Cardiac septum (tissue), 1 donor: ENCODE data around the gene ABHD8. TPM values are rescaled to one million over a fixed set of nuclear protein-coding genes. Genes with fewer than 3 reads are reported as not detected.

Source experiments
- DNase-seq: peaks from one replicate; pipeline ENCODE4 v3.0.0-alpha.2; 2020; ENCODE audit warnings: low spot score
- intact Hi-C: fragments of 100-400 bp; cut with DNase I; formaldehyde crosslinking; loops from one replicate; pipeline ENCODE4 v1.14.0; 2022
- long read RNA-seq: library from polyadenylated mRNA; unstranded; transcript quantifications from one replicate; pipeline ENCODE4 v2.0.0, GENCODE V29; 2021
- total RNA-seq: library from RNA; stranded (reverse); fragmentation: NEBNext Ultra II Directional; extraction: Animal tissue kit (Norgen Biotek cat#: 25700); gene quantifications from one replicate; pipeline ENCODE4 v1.2.1, GENCODE V29; 2021
- donor health status: DM: no; HTN: no; CAD: no.

The ABHD8 gene, protein sequence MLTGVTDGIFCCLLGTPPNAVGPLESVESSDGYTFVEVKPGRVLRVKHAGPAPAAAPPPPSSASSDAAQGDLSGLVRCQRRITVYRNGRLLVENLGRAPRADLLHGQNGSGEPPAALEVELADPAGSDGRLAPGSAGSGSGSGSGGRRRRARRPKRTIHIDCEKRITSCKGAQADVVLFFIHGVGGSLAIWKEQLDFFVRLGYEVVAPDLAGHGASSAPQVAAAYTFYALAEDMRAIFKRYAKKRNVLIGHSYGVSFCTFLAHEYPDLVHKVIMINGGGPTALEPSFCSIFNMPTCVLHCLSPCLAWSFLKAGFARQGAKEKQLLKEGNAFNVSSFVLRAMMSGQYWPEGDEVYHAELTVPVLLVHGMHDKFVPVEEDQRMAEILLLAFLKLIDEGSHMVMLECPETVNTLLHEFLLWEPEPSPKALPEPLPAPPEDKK
- total RNA-seq: 8.6 TPM
- long read RNA-seq, transcript ABHD8-201 (5 exons, 2,090 nt): major isoform, 25 of 33 reads
- long read RNA-seq, partial matches to known transcripts: 2 of 33 reads
- long read RNA-seq, other reads (novel, unspliced or antisense): 6 of 33 reads

DNA sequence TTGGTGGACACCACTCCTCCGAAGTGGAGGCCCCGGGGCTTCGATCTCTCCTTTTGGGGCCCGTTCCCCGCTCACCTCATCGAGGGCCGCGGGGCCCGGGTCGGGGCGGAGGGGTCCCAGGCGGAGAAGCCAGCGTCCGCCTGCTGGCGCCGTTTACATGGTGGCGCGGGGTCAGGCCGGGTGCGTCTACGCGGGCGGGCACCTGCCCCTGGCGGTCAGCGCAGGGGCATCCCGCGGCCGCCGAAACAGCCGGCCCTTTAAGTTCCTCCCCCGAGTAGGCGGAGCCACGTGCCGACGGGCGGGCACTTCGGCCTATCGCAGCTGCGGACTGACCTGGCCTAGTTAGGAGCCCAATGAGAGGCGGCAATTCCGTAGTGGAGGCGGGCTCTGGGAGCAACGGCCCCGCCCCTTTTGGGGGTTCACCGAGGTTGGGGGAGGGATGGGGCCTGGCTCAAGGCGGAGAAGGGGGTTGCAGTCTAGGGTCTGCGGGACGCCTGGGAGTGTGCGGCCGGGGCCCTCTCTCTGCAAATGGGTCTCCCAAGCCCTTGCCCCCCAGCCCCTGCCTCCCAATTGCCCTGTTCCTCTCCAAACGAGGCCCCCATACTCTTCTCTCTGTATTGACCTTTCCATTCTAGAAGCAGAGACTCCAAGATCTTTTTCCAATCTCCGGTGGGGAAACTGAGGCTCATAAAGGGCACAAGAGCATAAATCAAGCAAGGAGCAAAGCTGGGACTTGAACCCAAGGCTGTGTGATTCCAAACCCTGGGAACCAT, at the start of gene ABHD8:
TSS of gene ABHD8 (minus strand) at position 259 of the 773 bp plus-strand sequence. CDS start 1,809 bp downstream, outside the sequence.
- intact Hi-C loops: loop anchor here (5.0 kb wide), 1 partner anchor 34 kb away; the partner anchor contains the start of gene GTPBP3

DNA sequence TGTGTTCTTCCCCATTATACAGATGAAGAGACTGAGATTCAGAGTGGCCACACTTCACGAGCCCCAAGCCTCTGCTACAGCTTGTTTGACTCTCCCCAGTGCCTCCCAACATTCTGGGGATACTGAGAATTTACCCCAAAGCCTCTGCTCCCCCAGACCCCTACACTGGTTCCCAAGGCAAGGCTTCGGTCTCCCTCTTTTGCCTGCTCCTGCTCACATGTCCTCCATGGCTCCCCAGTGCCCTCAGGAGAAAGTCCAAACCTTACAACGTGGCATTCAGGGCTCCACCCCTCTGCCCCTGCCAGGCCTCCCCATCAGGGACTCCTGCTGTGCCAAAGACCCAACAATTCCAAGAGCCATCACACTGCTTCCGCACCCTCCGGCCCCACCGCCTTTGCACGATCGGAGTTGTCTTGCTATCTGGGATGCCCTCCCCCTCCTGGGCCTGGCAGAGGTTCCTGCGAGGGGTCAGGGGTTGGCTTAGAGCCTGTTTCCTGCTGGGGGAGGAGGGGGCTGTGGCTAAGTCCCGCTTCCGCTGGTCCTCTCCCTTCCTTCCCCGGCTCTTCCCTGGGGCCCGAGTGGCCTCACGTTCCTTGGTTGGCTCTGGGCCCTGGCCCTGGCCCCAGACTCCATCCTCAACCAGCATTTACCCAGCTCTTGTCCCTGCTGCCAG, 49.5 kb upstream of the ABHD8 start:
- no peak for DNase-seq
- intact Hi-C loops: no loop called here

More for the DNA sequence above, at the start of gene ABHD8:
- peak; percentile 99 for DNase-seq

DNA sequence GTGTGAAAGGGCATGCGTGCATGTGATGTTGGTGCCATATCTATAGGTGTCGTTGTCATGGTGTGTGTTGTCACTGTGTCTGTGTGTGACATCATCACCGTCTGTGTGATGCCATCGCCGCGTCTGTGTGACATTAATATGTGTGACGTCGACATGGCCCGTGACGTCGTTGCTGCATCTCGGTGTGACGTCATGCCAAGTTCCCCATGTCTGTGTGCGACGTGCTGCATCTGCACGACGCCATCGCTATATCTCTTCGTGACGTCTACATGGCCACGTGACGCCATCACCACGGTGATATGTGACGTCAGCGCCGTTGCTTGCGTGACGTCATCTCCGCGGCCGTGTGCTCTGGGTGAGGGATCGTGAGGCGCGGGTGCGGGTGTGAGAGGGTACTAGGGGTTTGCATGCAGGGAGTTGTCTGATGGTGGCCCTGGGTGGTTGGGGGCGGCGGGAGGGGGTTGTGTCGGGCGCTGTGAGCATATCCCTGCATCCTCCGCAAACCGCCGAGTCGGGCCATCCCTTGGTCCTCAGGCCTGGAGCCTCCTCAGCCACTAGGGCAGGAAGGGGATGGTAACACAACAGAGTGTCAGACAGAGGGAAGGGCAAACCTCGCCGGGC, 48.7 kb upstream of the ABHD8 start:
- intact Hi-C loops: no loop called here
- DNase-seq: no peak

DNA sequence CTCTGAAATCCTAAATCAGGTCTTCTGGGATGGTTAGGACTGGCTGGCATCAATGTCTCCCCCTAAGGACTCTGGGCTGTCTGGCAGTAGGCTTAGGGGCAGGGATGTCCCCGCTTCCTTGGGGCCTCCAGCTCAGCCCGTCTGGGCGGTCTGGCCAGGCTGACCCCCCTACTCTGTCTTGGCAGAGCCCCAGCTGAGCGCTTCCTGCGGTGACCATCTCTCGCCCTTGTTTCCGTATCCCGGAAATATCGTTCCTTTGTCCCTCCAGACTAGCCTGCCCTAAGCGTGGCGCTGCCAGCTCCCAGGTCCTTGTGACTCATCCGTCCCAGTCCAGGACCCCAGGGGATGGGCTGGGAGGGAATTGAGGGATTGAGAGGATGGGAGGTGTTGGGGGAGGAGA, 45.5 kb upstream of the ABHD8 start:
- intact Hi-C loops: loop anchor here (5.0 kb wide), 1 partner anchor 119 kb away; no protein-coding TSS in a partner anchor
- peak; percentile 86 for DNase-seq

DNA sequence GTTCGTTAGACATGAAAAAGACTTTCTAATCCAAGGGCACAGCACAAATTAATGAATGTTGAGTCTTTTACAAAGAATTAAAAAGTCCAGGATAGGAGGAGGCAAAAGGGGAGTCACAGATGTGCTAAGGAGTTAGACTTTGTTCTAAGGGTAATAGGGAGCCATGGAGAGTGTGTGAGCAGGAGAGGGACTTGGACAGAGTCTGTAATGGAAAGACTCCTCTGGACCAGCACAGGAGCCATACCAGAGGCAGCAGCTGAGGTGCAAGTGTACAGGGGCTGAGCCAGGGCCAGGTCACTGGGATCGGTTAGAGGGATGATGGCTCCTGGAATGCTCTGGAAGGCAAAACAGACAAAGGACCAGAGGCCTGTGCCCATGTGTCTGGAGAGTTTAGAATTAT, 44.7 kb upstream of the ABHD8 start:
- intact Hi-C loops: loop anchor here (5.0 kb wide), 1 partner anchor 119 kb away; no protein-coding TSS in a partner anchor
- no peak for DNase-seq

DNA sequence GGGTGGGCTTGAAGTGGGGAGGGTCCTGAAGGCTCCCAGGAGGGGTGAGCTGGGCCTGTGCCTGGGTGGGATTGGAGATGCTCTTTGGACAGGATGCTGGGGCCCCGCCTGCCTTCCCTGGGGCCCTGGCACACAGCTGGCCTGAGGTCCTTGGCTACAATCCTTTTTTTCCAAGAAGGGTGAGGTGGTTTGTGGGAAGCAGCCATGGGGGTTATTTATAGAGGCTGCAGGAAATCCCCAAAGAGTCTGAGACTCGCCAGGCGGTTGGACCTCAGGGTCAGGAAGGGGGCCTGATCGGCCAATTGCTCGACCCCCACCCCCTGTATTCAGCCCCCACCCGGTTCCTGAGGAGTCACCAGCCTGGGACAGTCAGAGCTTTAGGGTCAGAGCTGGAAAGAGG, 44.1 kb upstream of the ABHD8 start:
- intact Hi-C loops: loop anchor here (5.0 kb wide), 1 partner anchor 120 kb away; no protein-coding TSS in a partner anchor
- no peak for DNase-seq

DNA sequence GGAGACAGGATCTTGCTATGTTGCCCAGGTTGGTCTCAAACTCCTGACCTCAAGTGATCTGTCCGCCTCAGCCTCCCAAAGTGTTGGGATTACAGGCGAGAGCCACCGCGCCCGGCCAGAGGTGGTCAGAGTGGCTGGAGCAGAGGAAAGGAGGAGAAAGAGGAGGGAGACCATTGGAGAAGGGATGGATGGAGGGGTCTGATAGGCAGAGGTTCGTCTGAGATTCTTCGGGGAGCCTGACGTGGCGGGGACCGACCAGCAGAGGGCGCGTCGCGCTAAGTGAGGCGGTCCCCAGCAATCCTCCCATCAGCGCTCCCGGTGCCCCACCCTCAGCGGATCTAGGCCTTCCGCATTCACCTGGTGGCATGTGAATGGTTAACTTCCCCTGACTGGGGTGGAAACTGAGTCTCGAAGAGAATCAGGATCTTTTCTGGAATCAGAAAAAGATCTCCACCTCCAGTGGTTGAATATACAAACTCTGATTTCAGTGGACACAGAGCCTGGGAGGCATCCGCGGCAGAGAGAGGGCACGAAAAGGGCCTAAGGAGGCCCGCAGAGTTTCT, 43.0 kb upstream of the ABHD8 start:
- intact Hi-C loops: loop anchor here (1.0 to 5.0 kb wide), 2 partner anchors 40 to 121 kb away; no protein-coding TSS in a partner anchor
- DNase-seq: peak; percentile 89

DNA sequence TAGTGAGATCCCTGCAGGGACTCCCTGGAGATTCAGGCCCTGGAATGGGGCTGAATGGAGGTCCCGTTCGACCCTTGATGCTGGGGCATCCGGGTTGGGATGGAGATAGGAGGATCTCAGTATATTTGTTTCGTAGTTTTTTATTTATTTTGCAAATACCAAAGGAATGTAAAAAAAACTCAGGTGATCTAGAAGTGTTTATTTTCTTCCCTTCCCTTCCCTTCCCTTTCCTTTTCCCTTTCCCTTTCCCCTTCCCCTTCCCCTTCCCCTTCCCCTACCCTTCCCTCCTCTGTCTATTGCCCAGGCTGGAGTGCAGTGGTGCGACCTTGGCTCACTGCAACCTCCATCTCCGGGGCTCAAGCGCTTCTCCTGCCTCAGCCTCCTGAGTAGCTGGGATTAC, 38.6 kb upstream of the ABHD8 start:
- DNase-seq: no peak
- intact Hi-C loops: no loop called here

DNA sequence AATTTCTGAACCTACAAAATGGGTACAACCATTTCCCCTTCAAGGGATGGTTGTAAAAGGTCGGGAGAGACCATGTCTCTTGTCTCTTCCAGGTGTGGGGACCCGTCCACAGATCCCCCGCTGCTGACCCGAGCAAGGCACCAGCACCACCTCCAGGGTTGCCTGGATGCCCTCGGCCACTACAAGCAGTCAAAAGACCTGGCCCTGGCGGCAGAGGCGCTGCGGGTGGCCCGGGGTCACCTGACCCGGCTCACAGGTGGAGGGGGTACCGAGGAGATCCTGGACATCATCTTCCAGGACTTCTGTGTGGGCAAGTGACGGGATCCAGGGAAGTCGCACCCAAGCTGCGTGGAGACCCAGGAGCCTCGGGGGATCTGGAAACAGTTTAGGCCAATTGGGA, 38.2 kb upstream of the ABHD8 start:
- DNase-seq: no peak
- intact Hi-C loops: no loop called here

DNA sequence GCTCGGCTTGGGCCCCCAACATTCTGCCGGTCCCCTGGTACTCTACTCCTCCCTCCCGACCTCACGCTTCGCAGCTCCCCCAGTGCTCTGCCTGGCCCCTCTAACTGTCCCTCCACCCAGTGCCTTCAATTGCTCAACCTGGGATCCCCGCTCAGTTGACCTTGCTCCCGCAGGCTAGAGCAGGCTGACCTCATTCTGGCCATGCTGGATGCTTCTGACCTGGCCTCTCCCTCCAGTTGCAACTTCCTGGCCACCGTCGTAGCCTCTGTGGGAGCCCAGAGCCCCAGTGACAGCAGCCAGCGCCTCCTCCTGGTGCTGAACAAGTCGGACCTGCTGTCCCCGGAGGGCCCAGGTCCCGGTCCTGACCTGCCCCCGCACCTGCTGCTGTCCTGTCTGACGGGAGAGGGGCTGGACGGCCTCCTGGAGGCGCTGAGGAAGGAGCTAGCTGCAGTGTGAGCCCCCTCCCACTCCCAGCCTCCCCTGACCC, 37.7 kb upstream of the ABHD8 start:
- no peak for DNase-seq
- intact Hi-C loops: no loop called here

DNA sequence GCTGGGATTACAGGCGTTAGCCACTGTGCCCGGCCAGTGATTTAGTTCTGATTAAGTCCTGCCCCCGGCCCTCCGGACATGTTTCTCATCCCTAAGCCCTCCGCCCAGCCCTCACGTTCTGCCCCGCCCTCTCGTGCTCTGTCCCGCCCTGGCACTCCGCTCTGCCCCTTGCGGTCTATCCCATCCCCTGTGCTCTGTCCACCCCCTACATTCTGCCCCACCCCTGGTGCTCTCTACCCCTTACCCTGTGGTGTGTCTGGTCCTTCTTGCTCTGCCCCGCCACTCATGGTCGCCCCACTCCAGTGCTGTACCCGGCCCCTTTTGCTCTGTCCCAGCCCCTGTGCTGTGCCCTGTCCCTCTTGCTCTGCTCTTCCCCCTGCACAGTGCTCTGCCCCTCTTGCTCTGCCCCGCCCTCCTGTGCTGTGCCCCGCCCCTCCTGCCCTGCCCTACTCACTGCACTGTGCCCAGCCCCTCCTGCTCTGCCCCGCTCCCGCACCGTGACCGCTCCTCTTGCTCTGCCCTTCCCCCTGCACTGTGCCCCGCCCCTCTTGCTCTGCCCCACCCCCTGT, 37.2 kb upstream of the ABHD8 start:
- intact Hi-C loops: no loop called here
- no peak for DNase-seq

DNA sequence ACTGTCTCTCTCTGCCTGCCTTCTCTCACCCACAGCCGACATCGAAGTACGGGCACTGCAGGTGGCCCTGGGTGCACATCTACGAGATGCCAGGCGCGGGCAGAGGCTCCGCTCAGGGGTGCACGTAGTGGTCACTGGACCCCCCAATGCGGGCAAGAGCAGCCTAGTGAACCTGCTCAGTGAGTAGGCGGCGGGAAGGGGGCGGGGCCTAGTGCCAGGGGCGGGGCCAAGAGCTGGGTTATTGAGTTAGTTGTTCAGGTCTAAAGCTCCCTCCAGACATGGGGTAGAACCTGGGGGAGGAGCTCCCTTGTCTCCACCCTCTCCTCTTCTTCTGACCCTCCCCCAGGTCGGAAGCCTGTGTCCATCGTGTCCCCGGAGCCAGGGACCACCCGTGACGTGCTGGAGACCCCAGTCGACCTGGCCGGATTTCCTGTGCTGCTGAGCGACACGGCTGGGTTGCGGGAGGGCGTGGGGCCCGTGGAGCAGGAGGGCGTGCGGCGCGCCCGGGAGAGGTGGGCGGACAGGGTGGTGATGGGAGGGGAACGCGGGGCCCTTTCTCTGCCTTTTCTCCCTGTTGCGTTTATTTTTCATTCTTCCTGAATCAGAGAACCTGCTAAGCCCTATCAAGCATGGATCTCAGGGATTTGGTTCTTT, 36.0 kb upstream of the ABHD8 start:
- intact Hi-C loops: loop anchor here (5.0 kb wide), 1 partner anchor 37 kb away; the partner anchor contains the start of gene ABHD8
- DNase-seq: no peak

DNA sequence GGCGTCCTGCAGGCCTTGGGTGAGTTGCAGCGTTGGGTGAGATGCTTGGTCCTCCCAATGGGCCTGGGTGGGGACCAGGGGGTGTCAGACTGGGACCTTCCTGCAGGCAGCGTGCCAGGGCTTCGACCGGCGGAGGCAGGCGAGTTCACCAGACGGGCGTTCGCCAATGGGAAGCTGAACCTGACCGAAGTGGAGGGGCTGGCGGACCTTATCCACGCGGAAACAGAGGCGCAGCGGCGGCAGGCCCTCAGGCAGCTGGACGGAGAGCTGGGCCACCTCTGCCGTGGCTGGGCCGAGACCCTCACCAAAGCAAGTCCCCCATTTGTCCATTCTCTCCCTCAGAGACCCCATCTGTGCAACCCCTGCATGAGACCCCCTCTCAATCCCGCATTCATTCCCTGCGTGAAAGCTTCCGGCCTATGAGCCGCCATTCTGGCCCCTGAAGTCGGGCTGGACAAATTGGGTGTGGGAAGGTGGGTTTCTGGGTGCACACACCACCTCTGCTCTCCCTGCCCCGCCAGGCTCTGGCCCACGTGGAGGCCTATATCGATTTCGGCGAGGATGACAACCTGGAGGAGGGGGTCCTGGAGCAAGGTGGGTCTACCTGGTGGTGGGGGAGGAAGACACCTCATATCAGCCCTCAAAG, 35.3 kb upstream of the ABHD8 start:
- intact Hi-C loops: loop anchor here (5.0 kb wide), 1 partner anchor 36 kb away; the partner anchor contains the start of gene ABHD8
- DNase-seq: no peak

DNA sequence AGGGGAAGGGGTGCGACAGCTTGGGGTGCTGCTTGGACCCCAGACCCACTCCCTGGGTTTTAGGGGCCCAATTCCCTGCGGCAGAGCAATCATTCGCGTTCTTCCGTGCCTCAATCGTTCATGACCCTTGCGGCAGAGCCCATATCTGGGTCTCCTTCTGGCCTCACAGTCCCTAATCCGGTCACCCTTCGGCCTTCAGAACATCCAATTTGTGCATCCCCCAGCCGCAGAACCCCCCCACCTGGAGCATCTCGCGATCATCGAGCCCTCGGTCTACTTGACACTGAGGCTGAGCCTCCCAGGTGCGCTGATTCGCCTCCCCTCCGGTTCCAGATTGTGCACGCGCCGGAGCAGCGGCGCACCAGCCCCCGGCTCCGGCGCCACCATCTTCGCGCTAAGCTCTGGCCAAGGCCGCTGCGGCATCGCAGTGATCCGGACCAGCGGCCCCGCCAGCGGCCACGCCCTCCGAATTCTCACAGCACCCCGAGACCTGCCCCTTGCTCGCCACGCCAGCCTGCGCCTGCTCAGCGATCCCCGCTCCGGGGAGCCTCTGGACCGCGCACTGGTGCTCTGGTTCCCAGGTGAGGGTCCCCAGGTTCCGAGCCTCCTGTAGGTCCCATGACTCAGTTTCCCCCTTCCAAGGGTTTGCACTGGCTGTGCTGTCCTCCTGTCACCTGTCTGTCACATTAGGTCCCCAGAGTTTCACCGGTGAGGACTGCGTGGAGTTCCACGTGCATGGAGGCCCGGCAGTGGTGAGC, 34.6 kb upstream of the ABHD8 start:
- intact Hi-C loops: loop anchor here (5.0 kb wide), 1 partner anchor 36 kb away; the partner anchor contains the start of gene ABHD8
- DNase-seq: no peak

DNA sequence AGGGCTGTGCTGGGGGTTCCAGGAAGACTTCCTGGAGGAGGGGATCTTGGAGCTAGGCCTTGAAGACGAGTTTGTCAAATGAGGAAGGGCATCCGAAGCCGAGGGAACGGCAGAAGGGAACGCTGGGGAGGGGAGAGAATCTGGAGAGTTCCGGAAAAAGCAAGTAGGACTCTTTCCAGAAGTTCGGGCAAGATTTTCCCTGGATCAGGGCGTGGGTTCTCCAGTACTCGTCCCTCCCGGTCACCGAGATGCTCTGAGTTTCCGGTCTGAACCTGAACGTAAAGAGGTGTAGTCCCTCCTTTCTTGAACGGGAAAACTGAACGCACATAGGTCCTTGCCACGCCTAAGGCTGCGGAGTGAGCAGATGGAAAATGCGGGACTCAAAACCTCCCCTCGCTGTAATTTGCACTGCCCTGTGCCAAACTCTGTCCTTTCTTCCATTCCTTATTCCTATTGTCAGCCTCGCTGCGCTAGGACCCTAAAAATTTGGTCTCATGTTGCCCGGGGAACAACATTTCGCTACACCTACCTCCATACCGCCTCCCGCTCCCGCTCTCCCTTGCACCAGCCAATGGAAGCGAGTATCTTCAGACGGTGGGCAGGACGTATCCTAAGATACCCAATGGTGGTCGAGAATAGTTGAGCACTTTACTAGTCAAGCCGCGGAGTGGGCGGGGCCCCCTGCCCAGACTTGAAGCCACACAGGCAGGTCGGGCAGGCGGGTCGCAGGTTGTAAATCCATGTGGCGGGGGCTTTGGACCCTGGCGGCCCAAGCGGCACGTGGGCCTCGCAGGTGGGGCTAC, 33.8 kb upstream of the ABHD8 start, which contains the start of gene GTPBP3:
TSS of gene GTPBP3 (plus strand) at position 682 of the 803 bp plus-strand sequence. CDS start at position 741, 59 bp downstream.
- DNase-seq: peak; percentile 97
- intact Hi-C loops: loop anchor here (5.0 kb wide), 1 partner anchor 35 kb away; the partner anchor contains the start of gene ABHD8
